PC-3 (cell line): ENCODE measurements around the gene CLCC1. TPM values are rescaled to one million over a fixed set of nuclear protein-coding genes. Genes with fewer than 3 reads are reported as not detected.

Experiments used
- ATAC-seq: fragments of 200-7000 bp; cut with Tn5 transposase; 2 replicates; pipeline ENCODE4 v1.9.1; 2020; ENCODE audit warnings: mild to moderate bottlenecking, moderate library complexity
- BruUV-seq: library from RNA; stranded (reverse); fragments of 400-500 nt; replicated peaks from 2 replicates; lab custom pipeline; 2021; lab: Mats Ljungman, UMichigan
- CTCF ChIA-PET: fragments of 300-600 bp; sonication (Branson Sonifier 250); formaldehyde crosslinking; loops from one replicate; lab custom pipeline; 2022; ENCODE audit warnings: antibody characterized with exemption; lab: Charles Lee
- POLR2A ChIA-PET: fragments of 300-600 bp; sonication (Branson Sonifier 250); formaldehyde crosslinking; loops from one replicate; lab custom pipeline; 2022; ENCODE audit warnings: antibody characterized with exemption; ENCODE audit not compliant: unreplicated experiment; lab: Charles Lee
- DNase-seq: peaks from one replicate; pipeline ENCODE4 v3.0.0-alpha.2; 2015
- H2AFZ ChIP-seq: fragments of 300-600 bp; sonication (generic); 2 replicates; pipeline ENCODE4 v1.6.0; 2016; ENCODE audit warnings: antibody characterized with exemption, low read length
- H3F3A ChIP-seq: fragments of 300-600 bp; sonication (generic); one replicate; pipeline ENCODE4 v1.6.0; 2017; ENCODE audit warnings: antibody characterized with exemption, low read length, control low read depth, mild to moderate bottlenecking; ENCODE audit not compliant: unreplicated experiment
- H3K27ac ChIP-seq: fragments of 300-600 bp; sonication (generic); 2 replicates; pipeline ENCODE4 v1.5.1; 2016; ENCODE audit warnings: mild to moderate bottlenecking, low read length
- H3K27me3 ChIP-seq: fragments of 300-600 bp; sonication (generic); 2 replicates; pipeline ENCODE4 v1.6.1; 2016; ENCODE audit warnings: low read length, mixed read lengths
- H3K36me3 ChIP-seq: fragments of 300-600 bp; sonication (generic); 2 replicates; pipeline ENCODE4 v1.6.1; 2016; ENCODE audit warnings: low read depth, mixed run types, low read length, mixed read lengths
- H3K4me1 ChIP-seq: fragments of 300-600 bp; sonication (generic); 2 replicates; pipeline ENCODE4 v1.5.1; 2016; ENCODE audit warnings: low read length; ENCODE audit not compliant: insufficient read depth
- H3K4me2 ChIP-seq: fragments of 300-600 bp; sonication (generic); 2 replicates; pipeline ENCODE4 v1.6.0; 2016; ENCODE audit warnings: low read length
- H3K4me3 ChIP-seq: fragments of 300-600 bp; sonication (generic); 2 replicates; pipeline ENCODE4 v1.5.1; 2016; ENCODE audit warnings: mild to moderate bottlenecking, low read length, mixed read lengths
- H3K79me2 ChIP-seq: fragments of 300-600 bp; sonication (generic); 2 replicates; pipeline ENCODE4 v1.6.1; 2017; ENCODE audit warnings: low read length, mixed read lengths
- H3K9ac ChIP-seq: fragments of 300-600 bp; sonication (generic); 2 replicates; pipeline ENCODE4 v1.6.0; 2016; ENCODE audit warnings: mild to moderate bottlenecking, low read length
- H3K9me2 ChIP-seq: fragments of 300-600 bp; sonication (generic); replicated peaks from 2 replicates; pipeline ENCODE4 v1.6.1; 2016; ENCODE audit warnings: mixed run types, low read length, mixed read lengths
- H3K9me3 ChIP-seq: fragments of 300-600 bp; sonication (generic); 2 replicates; pipeline ENCODE4 v1.6.1; 2016; ENCODE audit warnings: low read length, mixed read lengths
- H4K20me1 ChIP-seq: fragments of 300-600 bp; sonication (generic); 2 replicates; pipeline ENCODE4 v1.6.1; 2016; ENCODE audit warnings: low read length, mixed read lengths
- EZH2 ChIP-seq: fragments of 300-600 bp; sonication (generic); IDR thresholded peaks from one replicate; pipeline ENCODE4 v1.6.1; 2017; ENCODE audit warnings: antibody characterized with exemption, mild to moderate bottlenecking, low read length; ENCODE audit not compliant: unreplicated experiment
- EZH2phosphoT487 ChIP-seq: fragments of 300-600 bp; sonication (generic); IDR thresholded peaks from 2 replicates; pipeline ENCODE4 v1.6.1; 2018; ENCODE audit warnings: mild to moderate bottlenecking, antibody characterized with exemption, low read length, borderline replicate concordance
- intact Hi-C: fragments of 100-400 bp; cut with micrococcal nuclease; formaldehyde crosslinking; loops from 2 replicates; pipeline ENCODE4 v1.9.0; 2023
- total RNA-seq: library from RNA; depleted of rRNA; stranded (reverse); fragments of >200 nt; gene quantifications from 2 replicates; pipeline ENCODE4 v1.2.3, GENCODE V29; 2014
- TF ChIP-seq, protein P1 (sequence below): fragments of 300-600 bp; sonication (generic); conservative IDR thresholded peaks from 2 replicates; pipeline ENCODE4 v1.5.1; 2017; ENCODE audit warnings: antibody characterized with exemption, low read depth, mild to moderate bottlenecking, low read length

The CLCC1 gene
- total RNA-seq, 1 experiment from 2014 or later = 30.4 TPM

DNA sequence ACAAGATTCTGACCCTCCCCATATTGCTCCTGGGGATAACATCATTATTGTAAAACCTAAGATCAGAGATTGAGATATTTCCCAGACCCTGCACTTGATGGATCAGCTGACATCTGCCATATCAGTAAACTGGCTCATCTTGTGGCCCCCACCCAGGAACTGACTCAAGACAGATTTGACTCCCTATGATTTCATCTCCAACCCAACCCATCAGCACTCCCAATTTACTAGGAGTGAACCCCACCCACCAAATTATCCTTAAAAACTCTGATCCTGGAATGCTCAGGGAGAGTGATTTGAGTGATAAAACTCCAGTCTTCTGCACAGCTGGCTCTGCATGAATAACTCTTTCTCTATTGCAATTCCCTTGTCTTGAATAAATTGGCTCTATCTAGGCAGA is 6.1 kb upstream of the CLCC1 start:
- ATAC-seq = no peak
- Histone ChIP-seq H3F3A (no peaks in the 10 kb centered on the region), H2AFZ (no peak overlapping the region), H3K4me2 (no peak overlapping the region), H3K4me3 (no peak overlapping the region), H3K9me3 (no peaks in the 10 kb centered on the region), H3K36me3 (0 out of 2 replicates have a peak, but pooled peaks cover 6% of the 10 kb centered on the region), H3K4me1 (no peaks in the 10 kb centered on the region), H4K20me1 (no peaks in the 10 kb centered on the region), H3K79me2 (no peaks in the 10 kb centered on the region), H3K9ac (no peak overlapping the region), H3K27ac (no peak overlapping the region), H3K9me2 (no peaks in the 10 kb centered on the region), H3K27me3 (no peaks in the 10 kb centered on the region)
- DNase-seq = no peak
- intact Hi-C loops = no loop called here
- CTCF ChIA-PET = no interaction called here
- TF ChIP-seq, protein P1, sequence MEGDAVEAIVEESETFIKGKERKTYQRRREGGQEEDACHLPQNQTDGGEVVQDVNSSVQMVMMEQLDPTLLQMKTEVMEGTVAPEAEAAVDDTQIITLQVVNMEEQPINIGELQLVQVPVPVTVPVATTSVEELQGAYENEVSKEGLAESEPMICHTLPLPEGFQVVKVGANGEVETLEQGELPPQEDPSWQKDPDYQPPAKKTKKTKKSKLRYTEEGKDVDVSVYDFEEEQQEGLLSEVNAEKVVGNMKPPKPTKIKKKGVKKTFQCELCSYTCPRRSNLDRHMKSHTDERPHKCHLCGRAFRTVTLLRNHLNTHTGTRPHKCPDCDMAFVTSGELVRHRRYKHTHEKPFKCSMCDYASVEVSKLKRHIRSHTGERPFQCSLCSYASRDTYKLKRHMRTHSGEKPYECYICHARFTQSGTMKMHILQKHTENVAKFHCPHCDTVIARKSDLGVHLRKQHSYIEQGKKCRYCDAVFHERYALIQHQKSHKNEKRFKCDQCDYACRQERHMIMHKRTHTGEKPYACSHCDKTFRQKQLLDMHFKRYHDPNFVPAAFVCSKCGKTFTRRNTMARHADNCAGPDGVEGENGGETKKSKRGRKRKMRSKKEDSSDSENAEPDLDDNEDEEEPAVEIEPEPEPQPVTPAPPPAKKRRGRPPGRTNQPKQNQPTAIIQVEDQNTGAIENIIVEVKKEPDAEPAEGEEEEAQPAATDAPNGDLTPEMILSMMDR = no peak
- TF ChIP-seq EZH2 (no peak), EZH2phosphoT487 (no peak)
- BruUV-seq = no TSS peak
- POLR2A ChIA-PET = no interaction called here

DNA sequence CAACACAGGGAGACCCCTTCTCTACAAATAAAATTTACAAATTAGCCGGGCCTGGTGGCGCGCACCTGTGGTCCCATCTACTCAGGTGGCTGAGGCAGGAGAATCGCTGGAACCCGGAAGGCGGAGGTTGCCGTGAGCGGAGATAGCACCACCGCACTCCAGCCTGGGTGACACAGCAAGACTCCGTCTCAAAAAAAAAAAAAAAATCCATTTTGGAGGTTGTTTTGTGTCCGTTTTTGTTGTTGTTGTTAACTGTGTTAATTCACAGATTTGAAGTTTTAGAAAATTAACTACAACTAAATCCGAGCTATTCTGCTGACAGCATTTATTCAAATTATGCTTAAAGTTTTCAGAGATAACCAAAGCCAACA is 618 bp downstream of the CLCC1 start:
- DNase-seq = peak; percentile 37
- no peaks in the 10 kb centered on the region for H3K9me2 ChIP-seq
- H3K36me3 ChIP-seq = no peaks in the 10 kb centered on the region
- CTCF ChIA-PET = no interaction called here
- no peaks in the 10 kb centered on the region for H3F3A ChIP-seq
- TF ChIP-seq EZH2 (no peak), EZH2phosphoT487 (no peak)
- TF ChIP-seq, protein P1 = no peak
- intact Hi-C loops = loop anchor here (2.0 to 5.0 kb wide), 2 partner anchors 80 to 150 kb away; partner anchors contain the start of gene WDR47
- peak overlapping the region; percentile 95 for H2AFZ ChIP-seq
- H3K4me1 ChIP-seq = peaks cover 6% of the 10 kb centered on the region; the same call in 1 of the 2 replicates
- no peaks in the 10 kb centered on the region for H4K20me1 ChIP-seq
- POLR2A ChIA-PET = no interaction called here
- H3K27ac ChIP-seq = peak overlapping the region; percentile 77
- peak overlapping the region; percentile 85 for H3K9ac ChIP-seq
- H3K4me2 ChIP-seq = peak overlapping the region; percentile 84
- no peaks in the 10 kb centered on the region for H3K27me3 ChIP-seq
- ATAC-seq = peak; percentile 26
- peaks cover 52% of the 10 kb centered on the region for H3K79me2 ChIP-seq
- no peaks in the 10 kb centered on the region for H3K9me3 ChIP-seq
- peak overlapping the region; percentile 78 for H3K4me3 ChIP-seq
- TSS peak; percentile 56 for BruUV-seq

DNA sequence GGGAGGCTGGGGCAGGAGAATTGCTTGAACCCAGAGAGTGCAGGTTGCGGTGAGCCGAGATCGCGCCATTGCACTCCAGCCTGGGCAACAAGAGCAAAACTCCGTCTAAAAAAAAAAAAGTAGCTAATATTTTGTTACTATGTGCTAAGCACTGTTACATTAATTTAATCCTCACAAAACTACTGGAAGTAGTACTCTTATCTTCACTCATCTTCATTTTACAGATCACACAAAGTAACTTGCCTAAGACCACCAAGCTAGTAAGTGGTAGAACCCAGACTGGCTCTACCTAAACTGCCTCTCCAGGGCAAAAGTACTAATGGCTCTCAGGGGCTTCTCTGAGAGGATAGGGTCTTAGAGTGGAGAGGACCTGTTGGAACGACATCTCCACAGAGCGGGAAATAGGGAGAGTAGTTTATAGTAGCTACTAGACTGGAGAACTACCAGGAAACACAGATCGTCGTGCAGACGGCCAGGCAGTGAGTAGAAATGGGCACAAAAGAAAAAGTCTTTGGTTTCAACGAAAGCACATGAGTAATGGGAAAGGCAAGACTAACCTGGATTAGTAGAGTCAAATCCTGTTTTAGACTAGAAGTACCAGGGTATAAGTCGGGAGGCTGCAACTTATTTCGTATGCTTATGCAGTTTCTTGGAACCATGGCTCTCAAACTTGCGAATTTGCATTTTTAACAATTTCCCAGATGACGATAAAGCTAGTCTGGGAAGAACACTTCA is 1.4 kb downstream of the CLCC1 start:
- peaks cover 59% of the 10 kb centered on the region for H3K79me2 ChIP-seq
- H3K27ac ChIP-seq = no peak overlapping the region
- peak overlapping the region; percentile 85 for H3K9ac ChIP-seq
- H2AFZ ChIP-seq = peak overlapping the region; percentile 95; the same call in 1 of the 2 replicates
- H3K27me3 ChIP-seq = no peaks in the 10 kb centered on the region
- TF ChIP-seq, protein P1 = no peak
- TF ChIP-seq EZH2 (no peak), EZH2phosphoT487 (no peak)
- H3K4me1 ChIP-seq = peaks cover 6% of the 10 kb centered on the region; the same call in 1 of the 2 replicates
- H3K9me2 ChIP-seq = no peaks in the 10 kb centered on the region
- no TSS peak for BruUV-seq
- POLR2A ChIA-PET = no interaction called here
- peak overlapping the region; percentile 78 for H3K4me3 ChIP-seq
- ATAC-seq = no peak
- H4K20me1 ChIP-seq = no peaks in the 10 kb centered on the region
- peak; percentile 29 for DNase-seq
- intact Hi-C loops = loop anchor here (2.0 to 5.0 kb wide), 2 partner anchors 80 to 151 kb away; partner anchors contain the start of gene WDR47
- H3F3A ChIP-seq = no peaks in the 10 kb centered on the region
- H3K4me2 ChIP-seq = peak overlapping the region; percentile 84
- H3K36me3 ChIP-seq = no peaks in the 10 kb centered on the region
- CTCF ChIA-PET = interaction anchor here (0.6 kb wide), 1 partner anchor 181 kb away, joined by 3 read pairs; no protein-coding TSS in a partner anchor
- no peaks in the 10 kb centered on the region for H3K9me3 ChIP-seq
